ENCODE data around the gene UBA3. TPM values are rescaled to one million over a fixed set of nuclear protein-coding genes. Genes with fewer than 3 reads are reported as not detected.

Gene UBA3
- total RNA-seq, 1 donor from 2014 or later: 76.2 TPM

GRCh38 chr3:69122403-69122802 is 42.2 kb upstream of the UBA3 start, which contains the start of gene LMOD3:
Gene LMOD3, minus strand, starts transcription at chr3:69122595. Its CDS starts 209 bp downstream, at chr3:69122386.
- TF ChIP-seq CTCF (IDR thresholded peaks at IDR 0.05; ENCODE audit: unreplicated experiment): no peak
- H3K4me1 Mint-ChIP-seq (ENCODE audit: low read depth): peaks cover 8% of the 10 kb centered on the region
- H3K4me3 Mint-ChIP-seq (ENCODE audit: low read depth): no peak within 1 kb of the TSS
- DNase-seq (ENCODE audit: low spot score, unreplicated experiment): no peak
- H3K27me3 Mint-ChIP-seq: no peaks in the 10 kb centered on the region
- H3K9me3 Mint-ChIP-seq (ENCODE audit: low read depth): no peaks in the 10 kb centered on the region
- H3K27ac Mint-ChIP-seq: no peak within 1 kb of the TSS
- no peaks in the 10 kb centered on the region for H3K36me3 Mint-ChIP-seq (ENCODE audit: insufficient read depth)

- peaks cover 13% of the 10 kb centered on the region for H3K4me1 Mint-ChIP-seq (ENCODE audit: low read depth)
- no peaks in the 10 kb centered on the region for H3K27me3 Mint-ChIP-seq
- H3K27ac Mint-ChIP-seq: no peak overlapping the region
- no peak for TF ChIP-seq CTCF (IDR thresholded peaks at IDR 0.05; ENCODE audit: unreplicated experiment)
- no peaks in the 10 kb centered on the region for H3K9me3 Mint-ChIP-seq (ENCODE audit: low read depth)
- H3K4me3 Mint-ChIP-seq (ENCODE audit: low read depth): no peak overlapping the region
- H3K36me3 Mint-ChIP-seq (ENCODE audit: insufficient read depth): no peaks in the 10 kb centered on the region
- DNase-seq (ENCODE audit: low spot score, unreplicated experiment): no peak
Measured at GRCh38 chr3:69121950-69122349, 41.8 kb upstream of the UBA3 start.

GRCh38 chr3:69121513-69121912 is 41.3 kb upstream of the UBA3 start:
- Mint-ChIP-seq H3K27ac (no peak overlapping the region), H3K9me3 (ENCODE audit: low read depth) (no peaks in the 10 kb centered on the region), H3K4me1 (ENCODE audit: low read depth) (peaks cover 17% of the 10 kb centered on the region), H3K4me3 (ENCODE audit: low read depth) (no peak overlapping the region), H3K36me3 (ENCODE audit: insufficient read depth) (no peaks in the 10 kb centered on the region), H3K27me3 (no peaks in the 10 kb centered on the region)
- no peak for DNase-seq (ENCODE audit: low spot score, unreplicated experiment)
- TF ChIP-seq CTCF (IDR thresholded peaks at IDR 0.05; ENCODE audit: unreplicated experiment): no peak

GRCh38 chr3:69120879-69121464 is 40.8 kb upstream of the UBA3 start:
- H3K36me3 Mint-ChIP-seq (ENCODE audit: insufficient read depth): no peaks in the 10 kb centered on the region
- H3K4me1 Mint-ChIP-seq (ENCODE audit: low read depth): peaks cover 20% of the 10 kb centered on the region
- H3K9me3 Mint-ChIP-seq (ENCODE audit: low read depth): no peaks in the 10 kb centered on the region
- H3K27me3 Mint-ChIP-seq: no peaks in the 10 kb centered on the region
- H3K4me3 Mint-ChIP-seq (ENCODE audit: low read depth): no peak overlapping the region
- TF ChIP-seq CTCF (IDR thresholded peaks at IDR 0.05; ENCODE audit: unreplicated experiment): peak; percentile 96
- no peak overlapping the region for H3K27ac Mint-ChIP-seq
- DNase-seq (ENCODE audit: low spot score, unreplicated experiment): peak; percentile 71

- TF ChIP-seq CTCF (IDR thresholded peaks at IDR 0.05; ENCODE audit: unreplicated experiment): no peak
- no peak overlapping the region for H3K27ac Mint-ChIP-seq
- no peaks in the 10 kb centered on the region for H3K36me3 Mint-ChIP-seq (ENCODE audit: insufficient read depth)
- DNase-seq (ENCODE audit: low spot score, unreplicated experiment): no peak
- no peak overlapping the region for H3K4me3 Mint-ChIP-seq (ENCODE audit: low read depth)
- H3K9me3 Mint-ChIP-seq (ENCODE audit: low read depth): no peaks in the 10 kb centered on the region
- H3K27me3 Mint-ChIP-seq: no peaks in the 10 kb centered on the region
- H3K4me1 Mint-ChIP-seq (ENCODE audit: low read depth): peaks cover 20% of the 10 kb centered on the region
Measured at GRCh38 chr3:69119681-69120080, 39.5 kb upstream of the UBA3 start.
